Left lung (tissue), 10 donors: Measurements from ENCODE around the gene PALLD. TPM values are rescaled to one million over a fixed set of nuclear protein-coding genes. Genes with fewer than 3 reads are reported as not detected.

Experiments
- ATAC-seq: fragments of 200-7000 bp; cut with Tn5 transposase; one replicate; pipeline ENCODE4 v1.9.1; 2020; ENCODE audit warnings: moderate library complexity
- DNase-seq, 4 donors: peaks; one replicate each; pipeline ENCODE4 v3.0.0-alpha.2; 2013 to 2020
- H3K27ac ChIP-seq, 2 donors: fragments of 200-600 bp; sonication (generic) in 1 of 2; one replicate each; pipeline versions ENCODE4 v1.5.0 to v1.8.0; 2020 to 2021
- H3K27me3 ChIP-seq, 2 donors: fragments of 200-600 bp; sonication (generic) in 1 of 2; one replicate each; pipeline versions ENCODE4 v1.5.0 to v1.8.0; 2020 to 2021
- H3K36me3 ChIP-seq, 2 donors: fragments of 200-600 bp; sonication (generic) in 1 of 2; one replicate each; pipeline versions ENCODE4 v1.5.0 to v1.8.0; 2020 to 2021
- H3K4me1 ChIP-seq, 2 donors: fragments of 200-600 bp; one replicate each; pipeline ENCODE4 v1.8.0; 2021
- H3K4me3 ChIP-seq, 2 donors: fragments of 200-600 bp; sonication (generic) in 1 of 2; one replicate each; pipeline versions ENCODE4 v1.5.0 to v1.8.0; 2020 to 2021; ENCODE audit warnings: mild to moderate bottlenecking in 1 of 2
- H3K9me3 ChIP-seq, 2 donors: fragments of 200-600 bp; sonication (generic) in 1 of 2; one replicate each; pipeline versions ENCODE4 v1.5.0 to v1.8.0; 2020 to 2021
- intact Hi-C, 2 donors: fragments of 100-400 bp; cut with DNase I; formaldehyde crosslinking; loops; one replicate each; pipeline versions ENCODE4 v1.11.2 to v1.14.2; 2022
- polyA plus RNA-seq, 6 donors: library from polyadenylated mRNA; unstranded; fragments of 120-200 nt; gene quantifications; one replicate each; pipeline ENCODE4 v1.2.1, GENCODE V29; 2013; ENCODE audit not compliant: insufficient read length in 6 of 6
- total RNA-seq, 2 donors: library from RNA; stranded (reverse); fragmentation: NEBNext Ultra II Directional; extraction: Animal tissue kit (Norgen Biotek cat#: 25700); gene quantifications; one replicate each; pipeline ENCODE4 v1.2.1, GENCODE V29; 2021
- TF ChIP-seq, protein P1 (sequence below), 2 donors: fragments of 200-600 bp; sonication (generic) in 1 of 2; IDR thresholded peaks; one replicate each; pipeline versions ENCODE4 v1.5.0 to v1.8.0; 2021; ENCODE audit warnings: antibody characterized with exemption in 2 of 2
- donor health status: DM: no; HTN: yes; CAD: no.
- donor health status: DM: no; HTN: no; CAD: no.

The PALLD gene
- total and polyA plus RNA-seq, 8 donors, result 67.5 to 194 (median 80.4) TPM

DNA sequence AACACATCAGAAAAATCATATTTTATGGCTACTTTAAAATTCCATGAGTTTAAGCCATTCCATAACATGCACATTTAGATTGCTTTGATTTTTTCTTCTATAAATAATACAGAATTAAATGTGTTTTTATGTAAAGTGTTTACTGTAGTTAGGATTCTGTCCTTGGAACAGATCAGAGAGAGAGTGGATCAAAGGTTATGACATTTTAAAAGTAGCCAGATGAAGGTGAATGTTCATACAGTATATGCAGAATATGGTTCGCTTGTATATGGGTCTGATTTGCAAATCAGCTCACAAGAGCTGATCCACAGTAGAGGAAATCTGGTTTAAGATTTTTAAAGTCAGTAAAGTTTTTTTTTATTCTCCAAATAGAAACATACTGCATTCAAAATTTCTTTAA, 7.2 kb upstream of the PALLD start:
- Histone ChIP-seq H3K27me3 (no peaks in the 10 kb centered on the region), H3K36me3 (no peaks in the 10 kb centered on the region), H3K27ac (no peak overlapping the region), H3K4me3 (no peak overlapping the region), H3K4me1 (peaks cover 0 to 6% of the 10 kb centered on the region in 2 donors), H3K9me3 (no peaks in the 10 kb centered on the region)
- DNase-seq (no peak), ATAC-seq (no peak)
- TF ChIP-seq, protein P1, sequence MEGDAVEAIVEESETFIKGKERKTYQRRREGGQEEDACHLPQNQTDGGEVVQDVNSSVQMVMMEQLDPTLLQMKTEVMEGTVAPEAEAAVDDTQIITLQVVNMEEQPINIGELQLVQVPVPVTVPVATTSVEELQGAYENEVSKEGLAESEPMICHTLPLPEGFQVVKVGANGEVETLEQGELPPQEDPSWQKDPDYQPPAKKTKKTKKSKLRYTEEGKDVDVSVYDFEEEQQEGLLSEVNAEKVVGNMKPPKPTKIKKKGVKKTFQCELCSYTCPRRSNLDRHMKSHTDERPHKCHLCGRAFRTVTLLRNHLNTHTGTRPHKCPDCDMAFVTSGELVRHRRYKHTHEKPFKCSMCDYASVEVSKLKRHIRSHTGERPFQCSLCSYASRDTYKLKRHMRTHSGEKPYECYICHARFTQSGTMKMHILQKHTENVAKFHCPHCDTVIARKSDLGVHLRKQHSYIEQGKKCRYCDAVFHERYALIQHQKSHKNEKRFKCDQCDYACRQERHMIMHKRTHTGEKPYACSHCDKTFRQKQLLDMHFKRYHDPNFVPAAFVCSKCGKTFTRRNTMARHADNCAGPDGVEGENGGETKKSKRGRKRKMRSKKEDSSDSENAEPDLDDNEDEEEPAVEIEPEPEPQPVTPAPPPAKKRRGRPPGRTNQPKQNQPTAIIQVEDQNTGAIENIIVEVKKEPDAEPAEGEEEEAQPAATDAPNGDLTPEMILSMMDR (IDR thresholded peaks at IDR 0.05), result no peak
- intact Hi-C loops, result no loop called here

DNA sequence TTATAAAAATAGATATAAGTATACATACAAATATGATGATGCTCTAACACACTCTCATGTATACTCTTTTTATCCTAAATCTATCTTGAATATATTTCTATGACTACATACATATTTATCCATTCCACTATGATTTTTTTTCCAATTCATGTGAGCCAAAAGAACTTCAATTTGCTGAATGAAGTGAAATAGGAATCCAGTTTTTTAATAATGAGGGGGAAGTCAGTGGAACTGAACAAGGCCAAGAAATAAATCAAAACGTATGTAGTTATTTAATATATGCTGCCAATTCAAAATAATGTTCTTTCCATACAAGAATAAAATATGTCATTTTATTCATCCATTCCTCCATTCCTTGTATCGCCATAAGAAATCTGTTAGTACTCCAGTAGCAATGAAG, 6.1 kb upstream of the PALLD start:
- intact Hi-C loops, result no loop called here
- no peaks in the 10 kb centered on the region for H3K9me3 ChIP-seq
- H3K4me3 ChIP-seq, result no peak overlapping the region
- H3K36me3 ChIP-seq, result no peaks in the 10 kb centered on the region
- TF ChIP-seq, protein P1 (IDR thresholded peaks at IDR 0.05), result no peak
- H3K27ac ChIP-seq, result no peak overlapping the region
- H3K27me3 ChIP-seq, result no peaks in the 10 kb centered on the region
- peaks cover 0 to 6% of the 10 kb centered on the region in 2 donors for H3K4me1 ChIP-seq
- no peak for DNase-seq
- ATAC-seq, result no peak

DNA sequence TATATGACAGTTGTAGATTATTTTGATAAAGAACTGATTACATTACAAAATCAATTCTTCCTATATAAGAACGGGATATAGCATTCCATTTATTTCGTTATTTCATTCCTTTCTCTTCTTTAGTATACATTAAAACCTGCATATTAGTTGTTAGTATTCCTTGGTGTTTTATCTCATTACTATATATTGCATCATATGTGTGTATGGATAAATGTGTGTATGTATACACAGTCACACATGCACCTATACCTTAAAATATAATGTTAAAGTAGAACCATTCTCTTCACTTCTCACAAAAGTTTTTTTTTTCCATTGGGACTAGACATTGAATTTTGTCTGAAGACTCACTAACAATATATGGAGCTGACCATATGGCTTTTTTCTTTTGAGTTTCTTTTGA, 5.3 kb upstream of the PALLD start:
- Histone ChIP-seq H3K27ac (no peak overlapping the region), H3K27me3 (no peaks in the 10 kb centered on the region), H3K4me1 (peaks cover 0 to 6% of the 10 kb centered on the region in 2 donors), H3K9me3 (no peaks in the 10 kb centered on the region), H3K36me3 (no peaks in the 10 kb centered on the region), H3K4me3 (no peak overlapping the region)
- TF ChIP-seq, protein P1 (IDR thresholded peaks at IDR 0.05), result no peak
- DNase-seq, result no peak
- intact Hi-C loops, result no loop called here
- ATAC-seq, result no peak

DNA sequence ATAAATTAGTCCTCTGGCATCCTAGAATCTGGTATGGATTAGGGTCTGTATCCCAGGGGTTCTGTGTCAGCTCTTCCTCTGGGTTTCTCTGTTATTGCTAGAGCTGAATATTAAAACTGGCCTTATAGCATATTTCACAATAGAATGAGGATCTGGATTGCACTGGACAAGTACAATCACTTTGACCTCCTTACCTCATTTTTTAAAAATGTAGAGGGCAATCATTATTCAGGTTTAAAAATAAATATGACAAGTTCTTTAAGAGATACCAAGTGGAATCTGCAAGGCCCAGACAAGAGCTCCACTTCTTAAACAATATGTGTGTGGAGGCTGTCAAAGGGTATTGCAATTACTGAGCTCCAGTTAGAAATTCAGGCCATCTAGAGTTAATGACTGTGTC, 1.4 kb downstream of the PALLD start:
- TF ChIP-seq, protein P1 (IDR thresholded peaks at IDR 0.05), result no peak
- no peak overlapping the region for H3K4me3 ChIP-seq
- H3K36me3 ChIP-seq, result no peaks in the 10 kb centered on the region

DNA sequence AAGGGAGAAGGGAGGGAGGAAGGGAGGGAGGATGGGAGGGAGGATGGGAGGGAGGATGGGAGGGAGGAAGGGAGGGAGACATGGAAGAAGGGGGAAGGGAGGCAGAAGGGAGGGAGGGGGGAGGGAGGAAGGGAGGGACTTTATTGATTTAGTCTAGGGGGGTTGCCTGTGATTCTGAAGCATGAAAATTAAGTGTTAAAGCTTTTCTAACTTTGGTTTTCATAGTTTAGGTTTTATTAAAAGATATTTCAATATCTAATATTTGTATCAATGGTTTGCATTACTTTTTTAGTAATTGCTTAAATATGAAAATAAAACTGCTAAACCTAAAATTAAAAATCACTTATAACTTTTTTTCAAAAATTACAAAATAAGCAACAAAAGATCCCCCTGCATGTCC, 2.4 kb downstream of the PALLD start:
- ATAC-seq, result no peak

More for the DNA sequence above, 1.4 kb downstream of the PALLD start:
- Histone ChIP-seq H3K9me3 (no peaks in the 10 kb centered on the region), H3K27me3 (no peaks in the 10 kb centered on the region), H3K27ac (no peak overlapping the region), H3K4me1 (peaks cover 0 to 8% of the 10 kb centered on the region in 2 donors)
- intact Hi-C loops, result no loop called here
- ATAC-seq, result no peak
- no peak for DNase-seq

More for the DNA sequence above, 2.4 kb downstream of the PALLD start:
- intact Hi-C loops, result no loop called here
- TF ChIP-seq, protein P1 (IDR thresholded peaks at IDR 0.05), result no peak
- DNase-seq, result no peak
- no peaks in the 10 kb centered on the region for H3K9me3 ChIP-seq
- H3K36me3 ChIP-seq, result no peaks in the 10 kb centered on the region
- peaks cover 0 to 18% of the 10 kb centered on the region in 2 donors for H3K4me1 ChIP-seq
- H3K4me3 ChIP-seq, result no peak overlapping the region
- H3K27ac ChIP-seq, result no peak overlapping the region
- H3K27me3 ChIP-seq, result no peaks in the 10 kb centered on the region
